ENCODE measurements around the gene MTMR3.

MTMR3 gene

GRCh38 chr22:30013201-30013600 is 130.2 kb downstream of the MTMR3 start:
- TF ChIP-seq EZH2 (IDR thresholded peaks at IDR 0.05; ENCODE audit: borderline replicate concordance, low read depth, low read length, severe bottlenecking) = no peak
- no peak for TF ChIP-seq CTCF (IDR thresholded peaks at IDR 0.05; ENCODE audit: borderline replicate concordance, extremely low read depth, low read length, poor library complexity, severe bottlenecking)
- no peak overlapping the region for H2AFZ ChIP-seq (ENCODE audit: low read depth, low read length)

GRCh38 chr22:30014244-30014643 is 131.3 kb downstream of the MTMR3 start:
- no peaks in the 10 kb centered on the region for H3K27me3 ChIP-seq (ENCODE audit: insufficient read depth, low read length, poor library complexity)
- H3K9me3 ChIP-seq (ENCODE audit: insufficient read depth, low read length, severe bottlenecking) = no peaks in the 10 kb centered on the region
- no peaks in the 10 kb centered on the region for H3K4me1 ChIP-seq (ENCODE audit: insufficient read depth, low read length)
- H3K36me3 ChIP-seq (ENCODE audit: insufficient read depth, low read length) = peaks cover 82% of the 10 kb centered on the region
- DNase-seq (no peak), ATAC-seq (ENCODE audit: insufficient read depth, low read depth) (no peak)
- H3K79me2 ChIP-seq (ENCODE audit: insufficient read depth, low read length) = no peaks in the 10 kb centered on the region
- H3K9ac ChIP-seq (ENCODE audit: low read depth, low read length) = no peak overlapping the region
- H3K4me2 ChIP-seq (ENCODE audit: insufficient read depth, low read length) = no peak overlapping the region
- H2AFZ ChIP-seq (ENCODE audit: low read depth, low read length) = no peak overlapping the region
- H4K20me1 ChIP-seq (ENCODE audit: insufficient read depth, low read length) = no peaks in the 10 kb centered on the region
- no peak overlapping the region for H3K4me3 ChIP-seq (ENCODE audit: low read depth in 1 of 2, low read length in 2 of 2)
- H3K27ac ChIP-seq (ENCODE audit: low read length) = no peak overlapping the region
- no peak for TF ChIP-seq CTCF (IDR thresholded peaks at IDR 0.05; ENCODE audit: borderline replicate concordance, extremely low read depth, low read length, poor library complexity, severe bottlenecking)
- TF ChIP-seq EZH2 (IDR thresholded peaks at IDR 0.05; ENCODE audit: borderline replicate concordance, low read depth, low read length, severe bottlenecking) = no peak

More at GRCh38 chr22:30013201-30013600, 130.2 kb downstream of the MTMR3 start:
- H3K27ac ChIP-seq (ENCODE audit: low read length) = no peak overlapping the region
- H3K9me3 ChIP-seq (ENCODE audit: insufficient read depth, low read length, severe bottlenecking) = no peaks in the 10 kb centered on the region
- H3K79me2 ChIP-seq (ENCODE audit: insufficient read depth, low read length) = no peaks in the 10 kb centered on the region
- no peak for ATAC-seq (ENCODE audit: insufficient read depth, low read depth)
- DNase-seq = no peak
- H3K9ac ChIP-seq (ENCODE audit: low read depth, low read length) = no peak overlapping the region
- no peaks in the 10 kb centered on the region for H3K4me1 ChIP-seq (ENCODE audit: insufficient read depth, low read length)
- no peaks in the 10 kb centered on the region for H3K27me3 ChIP-seq (ENCODE audit: insufficient read depth, low read length, poor library complexity)
- H4K20me1 ChIP-seq (ENCODE audit: insufficient read depth, low read length) = no peaks in the 10 kb centered on the region
- peaks cover 82% of the 10 kb centered on the region for H3K36me3 ChIP-seq (ENCODE audit: insufficient read depth, low read length)
- no peak overlapping the region for H3K4me3 ChIP-seq (ENCODE audit: low read depth in 1 of 2, low read length in 2 of 2)
- H3K4me2 ChIP-seq (ENCODE audit: insufficient read depth, low read length) = no peak overlapping the region

GRCh38 chr22:30015229-30015797 is 132.3 kb downstream of the MTMR3 start:
- no peak overlapping the region for H3K4me2 ChIP-seq (ENCODE audit: insufficient read depth, low read length)
- H4K20me1 ChIP-seq (ENCODE audit: insufficient read depth, low read length) = no peaks in the 10 kb centered on the region
- H3K4me3 ChIP-seq (ENCODE audit: low read depth in 1 of 2, low read length in 2 of 2) = no peak overlapping the region
- no peaks in the 10 kb centered on the region for H3K4me1 ChIP-seq (ENCODE audit: insufficient read depth, low read length)
- H3K9ac ChIP-seq (ENCODE audit: low read depth, low read length) = no peak overlapping the region
- TF ChIP-seq EZH2 (IDR thresholded peaks at IDR 0.05; ENCODE audit: borderline replicate concordance, low read depth, low read length, severe bottlenecking) (no peak), CTCF (IDR thresholded peaks at IDR 0.05; ENCODE audit: borderline replicate concordance, extremely low read depth, low read length, poor library complexity, severe bottlenecking) (no peak)
- ATAC-seq (ENCODE audit: insufficient read depth, low read depth) = no peak
- peaks cover 83% of the 10 kb centered on the region for H3K36me3 ChIP-seq (ENCODE audit: insufficient read depth, low read length)
- H3K9me3 ChIP-seq (ENCODE audit: insufficient read depth, low read length, severe bottlenecking) = no peaks in the 10 kb centered on the region
- H3K27ac ChIP-seq (ENCODE audit: low read length) = no peak overlapping the region
- no peak for DNase-seq
- H3K27me3 ChIP-seq (ENCODE audit: insufficient read depth, low read length, poor library complexity) = no peaks in the 10 kb centered on the region
- H3K79me2 ChIP-seq (ENCODE audit: insufficient read depth, low read length) = no peaks in the 10 kb centered on the region
- H2AFZ ChIP-seq (ENCODE audit: low read depth, low read length) = no peak overlapping the region
